HTR-8/SVneo (cell line): ENCODE measurements around the gene STIMATE.
A peak's percentile ranks its signal among the peaks of the same experiment; 100 is the strongest.

ENCODE experiments used
- DNase-seq: peaks from one replicate; pipeline ENCODE4 v3.0.0; 2011; ENCODE audit warnings: low spot score, mixed read lengths; ENCODE audit not compliant: insufficient read length
- FAIRE-seq: peaks from 2 replicates; lab custom pipeline; 2011; peaks lifted over from hg19 to GRCh38; lab: Jason Lieb, UNC

Gene STIMATE

GRCh38 chr3:52829482-52829881 is 67.9 kb downstream of the STIMATE start:
- no peak for DNase-seq
- FAIRE-seq = no peak

GRCh38 chr3:52827866-52828376 is 69.4 kb downstream of the STIMATE start:
- no peak for FAIRE-seq

GRCh38 chr3:52827441-52827840 is 69.9 kb downstream of the STIMATE start:
- no peak for DNase-seq
- no peak for FAIRE-seq

More at GRCh38 chr3:52827866-52828376, 69.4 kb downstream of the STIMATE start:
- no peak for DNase-seq

- FAIRE-seq (no peak), DNase-seq (no peak)
These were observed 73.3 kb downstream of the STIMATE start for GRCh38 chr3:52824037-52824436.

- FAIRE-seq (no peak), DNase-seq (no peak)
These were observed 75.0 kb downstream of the STIMATE start for GRCh38 chr3:52822363-52822762.

GRCh38 chr3:52820736-52821135 is 76.6 kb downstream of the STIMATE start:
- FAIRE-seq (no peak), DNase-seq (no peak)

GRCh38 chr3:52819936-52820335 is 77.4 kb downstream of the STIMATE start:
- no peak for DNase-seq

GRCh38 chr3:52817860-52818259 is 79.5 kb downstream of the STIMATE start:
- DNase-seq = no peak
- no peak for FAIRE-seq

More at GRCh38 chr3:52819936-52820335, 77.4 kb downstream of the STIMATE start:
- no peak for FAIRE-seq

GRCh38 chr3:52817221-52817620 is 80.1 kb downstream of the STIMATE start:
- no peak for FAIRE-seq
- DNase-seq = no peak

- FAIRE-seq (no peak), DNase-seq (no peak)
These were observed 80.7 kb downstream of the STIMATE start for GRCh38 chr3:52816654-52817053.

GRCh38 chr3:52816199-52816598 is 81.1 kb downstream of the STIMATE start:
- FAIRE-seq (no peak), DNase-seq (no peak)

GRCh38 chr3:52813810-52814209 is 83.5 kb downstream of the STIMATE start:
- no peak for FAIRE-seq

GRCh38 chr3:52811452-52812011 is 85.8 kb downstream of the STIMATE start:
- no peak for FAIRE-seq

More at GRCh38 chr3:52813810-52814209, 83.5 kb downstream of the STIMATE start:
- DNase-seq = no peak

GRCh38 chr3:52810923-52811322 is 86.4 kb downstream of the STIMATE start:
- FAIRE-seq (no peak), DNase-seq (no peak)

More at GRCh38 chr3:52811452-52812011, 85.8 kb downstream of the STIMATE start:
- no peak for DNase-seq

GRCh38 chr3:52809662-52810377 is 87.5 kb downstream of the STIMATE start:
- no peak for FAIRE-seq
- DNase-seq = no peak

- FAIRE-seq (peak; percentile 9), DNase-seq (no peak)
These were observed 88.2 kb downstream of the STIMATE start for GRCh38 chr3:52809149-52809548.

- FAIRE-seq = no peak
- no peak for DNase-seq
These were observed 91.9 kb downstream of the STIMATE start for GRCh38 chr3:52805270-52806039.

- no peak for FAIRE-seq
- no peak for DNase-seq
These were observed 95.5 kb downstream of the STIMATE start for GRCh38 chr3:52801839-52802238.

GRCh38 chr3:52800079-52800478 is 97.3 kb downstream of the STIMATE start:
- DNase-seq (no peak), FAIRE-seq (no peak)

GRCh38 chr3:52798978-52799476 is 98.3 kb downstream of the STIMATE start:
- DNase-seq (peak; percentile 52), FAIRE-seq (peak; percentile 78)
